ENCODE data around the gene METTL23.

Gene METTL23, protein sequence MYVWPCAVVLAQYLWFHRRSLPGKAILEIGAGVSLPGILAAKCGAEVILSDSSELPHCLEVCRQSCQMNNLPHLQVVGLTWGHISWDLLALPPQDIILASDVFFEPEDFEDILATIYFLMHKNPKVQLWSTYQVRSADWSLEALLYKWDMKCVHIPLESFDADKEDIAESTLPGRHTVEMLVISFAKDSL

GRCh38 chr17:76726776-76727718 is at the start of gene METTL23:
METTL23 (plus strand) TSS chr17:76726839; CDS start chr17:76729711, 2,872 bp downstream.
- no peak for DNase-seq

GRCh38 chr17:76677406-76677805 is 49.2 kb upstream of the METTL23 start:
- no peak for DNase-seq

GRCh38 chr17:76678330-76678729 is 48.3 kb upstream of the METTL23 start:
- no peak for DNase-seq

DNA sequence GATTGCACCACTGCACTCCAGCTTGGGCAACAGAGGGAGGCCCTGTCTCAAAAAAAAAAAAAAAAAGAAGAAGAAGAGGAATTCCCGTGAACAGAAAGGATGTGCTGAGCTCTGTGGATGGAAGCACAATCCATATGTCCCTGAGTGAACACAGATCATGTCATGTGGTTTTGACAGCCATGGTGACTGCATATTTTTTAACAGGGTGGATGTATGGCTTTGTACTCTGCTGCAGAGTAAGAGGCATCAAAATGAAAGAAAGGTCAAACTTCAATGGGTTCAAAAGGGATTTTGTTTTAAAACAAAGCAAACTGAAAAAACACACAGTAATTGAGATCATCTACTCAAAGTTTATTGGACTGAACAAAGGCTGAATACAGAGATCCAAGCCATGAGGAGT is 47.4 kb upstream of the METTL23 start:
- no peak for DNase-seq

GRCh38 chr17:76681222-76682137 is 45.2 kb upstream of the METTL23 start:
- no peak for DNase-seq

- DNase-seq: no peak
These were observed 44.3 kb upstream of the METTL23 start for GRCh38 chr17:76682296-76682695.

GRCh38 chr17:76683011-76683755 is 43.5 kb upstream of the METTL23 start:
- no peak for DNase-seq

DNA sequence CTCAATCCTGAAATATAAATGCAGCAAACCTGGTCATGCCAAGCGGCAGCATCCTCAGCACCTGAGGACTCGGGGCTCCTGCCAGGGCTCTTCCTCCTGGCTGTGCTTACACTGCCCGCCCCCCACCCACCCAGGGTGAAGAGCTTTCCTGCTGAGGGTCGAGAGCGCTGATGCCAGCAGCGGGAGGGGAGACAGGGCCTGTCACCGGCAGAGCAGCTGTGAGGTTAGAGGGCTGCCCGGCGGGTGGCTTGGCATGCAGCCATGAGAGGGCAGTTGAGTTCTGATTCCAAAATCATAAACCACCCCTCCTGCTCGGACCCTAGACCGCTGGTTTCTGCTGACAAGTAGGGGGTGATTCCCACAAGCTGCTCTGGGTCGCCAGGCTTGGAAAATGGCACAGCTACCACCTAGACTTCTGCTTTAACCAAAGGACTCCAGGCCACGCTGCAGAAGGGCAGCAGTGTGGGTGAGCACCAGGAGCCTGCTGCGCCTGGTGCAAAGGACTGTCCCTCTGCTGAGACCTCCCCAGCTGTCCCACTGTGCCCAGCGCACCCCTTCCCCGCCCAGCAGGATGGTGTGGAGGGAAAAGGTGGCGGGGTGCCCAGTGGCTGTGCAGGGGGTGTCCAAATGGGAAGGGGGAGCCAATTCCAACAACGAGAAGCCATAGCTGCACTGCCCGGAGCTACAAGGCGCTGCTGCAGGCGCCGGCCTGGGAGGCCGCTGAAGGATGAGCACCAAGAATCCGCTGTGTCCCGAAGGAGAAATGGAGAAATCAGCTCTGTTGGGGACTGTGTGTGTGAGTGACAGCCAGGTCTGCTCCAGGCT is 42.5 kb upstream of the METTL23 start:
- DNase-seq: no peak

DNA sequence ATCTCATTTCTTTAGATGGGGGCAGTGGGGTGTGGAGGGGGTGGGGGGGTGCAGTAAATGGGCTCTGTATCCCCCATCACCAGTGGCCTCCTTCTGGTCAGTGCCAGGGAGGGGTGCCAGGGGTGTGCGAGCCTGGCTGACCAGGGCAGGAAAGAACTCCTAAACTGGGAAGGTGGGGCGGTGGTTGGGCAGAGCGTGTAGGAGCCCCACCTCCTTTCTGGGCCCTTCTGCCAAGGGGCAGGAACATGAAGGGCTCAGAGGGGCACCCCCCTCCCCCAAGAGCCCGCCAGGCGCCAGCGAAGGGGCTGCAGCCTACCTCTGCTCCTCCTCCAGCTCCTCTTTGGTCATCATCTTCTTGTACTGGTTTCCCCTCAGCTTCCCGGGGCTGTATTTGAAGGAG is 41.9 kb upstream of the METTL23 start:
- DNase-seq: no peak

GRCh38 chr17:76685366-76685765 is 41.3 kb upstream of the METTL23 start:
- no peak for DNase-seq

DNA sequence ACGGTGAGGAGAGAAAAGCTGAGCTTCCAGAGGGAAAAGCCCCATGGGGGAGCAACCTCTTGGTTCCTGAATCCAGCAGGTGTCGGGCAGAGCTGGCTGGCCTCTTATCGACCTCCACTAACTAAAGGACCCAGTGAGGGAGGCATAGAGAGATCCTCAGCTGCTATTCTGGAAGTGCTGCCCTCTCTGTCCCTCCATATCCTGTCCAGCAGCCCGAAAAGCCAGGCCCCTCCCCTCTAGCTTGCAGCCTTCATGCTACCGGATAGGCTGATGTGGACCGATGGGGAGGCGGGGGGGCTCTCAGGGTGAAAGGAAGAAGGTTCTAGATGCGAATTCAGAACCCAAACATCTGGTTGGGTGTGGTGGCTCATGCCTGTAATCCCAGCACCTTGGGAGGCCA is 40.8 kb upstream of the METTL23 start:
- DNase-seq: no peak

DNA sequence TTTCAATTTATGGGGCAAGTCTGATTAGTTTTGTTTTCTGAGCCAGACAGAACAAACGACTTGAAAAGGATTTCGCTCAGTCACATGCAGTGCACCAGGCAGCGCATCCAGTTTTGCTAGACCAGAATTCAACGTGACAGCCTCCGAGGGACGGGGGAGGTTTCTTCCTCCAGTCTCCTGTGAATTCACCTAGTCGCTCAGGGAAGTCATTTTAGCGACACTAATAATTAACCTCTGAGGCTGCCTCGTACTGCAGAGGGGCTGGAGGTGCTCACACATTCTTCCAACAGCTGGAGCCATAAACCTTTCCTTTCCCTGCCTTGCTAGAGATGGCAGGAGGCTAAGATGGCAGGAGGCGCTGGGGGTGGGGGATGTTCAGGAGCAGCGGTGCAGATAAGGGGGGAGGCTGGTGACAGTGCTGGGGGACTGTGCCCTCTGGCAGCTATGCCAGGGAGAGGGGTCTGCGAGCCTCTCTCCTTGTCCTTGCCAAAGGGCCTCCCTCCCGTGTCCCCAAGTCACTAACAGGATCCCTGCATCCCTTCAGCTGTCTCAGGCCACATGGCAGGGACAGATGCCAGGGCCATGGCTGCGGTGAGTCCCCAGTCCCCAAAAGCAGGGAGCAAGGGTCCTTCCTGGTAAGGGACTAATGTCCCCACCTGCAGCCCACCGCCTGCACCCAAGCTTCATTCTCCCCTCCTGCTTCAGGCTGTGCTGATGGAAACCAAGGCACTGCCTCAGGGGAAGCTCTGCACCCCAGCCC is 39.9 kb upstream of the METTL23 start:
- no peak for DNase-seq

- DNase-seq: no peak
These were observed 39.1 kb upstream of the METTL23 start for GRCh38 chr17:76687298-76688164.

DNA sequence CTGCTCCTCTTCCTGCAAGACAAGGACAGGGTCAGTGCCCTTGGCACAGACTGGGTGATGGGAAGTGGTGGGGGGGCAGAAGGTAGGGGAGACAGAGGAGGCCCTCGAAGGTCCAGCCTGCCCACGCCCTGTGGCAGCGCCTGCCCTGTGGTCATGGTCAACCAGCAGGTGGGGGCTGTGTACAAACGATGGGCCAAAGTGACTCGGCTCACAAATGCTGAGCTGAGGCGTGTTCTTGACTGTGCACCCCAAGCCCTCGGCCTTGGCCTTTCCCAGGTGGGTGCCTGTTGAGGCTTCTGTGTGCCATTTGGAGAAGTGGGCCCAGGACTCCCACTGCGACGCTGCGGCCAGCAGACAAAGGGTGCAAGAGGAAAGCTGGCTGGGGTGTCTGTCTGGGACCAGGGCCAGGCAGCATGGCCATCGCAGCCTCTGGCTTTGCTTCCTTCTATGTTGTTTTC is 38.4 kb upstream of the METTL23 start:
- DNase-seq: no peak

GRCh38 chr17:76689859-76690258 is 36.8 kb upstream of the METTL23 start:
- DNase-seq: no peak

- DNase-seq: no peak
These were observed 35.9 kb upstream of the METTL23 start for GRCh38 chr17:76690596-76691280.

DNA sequence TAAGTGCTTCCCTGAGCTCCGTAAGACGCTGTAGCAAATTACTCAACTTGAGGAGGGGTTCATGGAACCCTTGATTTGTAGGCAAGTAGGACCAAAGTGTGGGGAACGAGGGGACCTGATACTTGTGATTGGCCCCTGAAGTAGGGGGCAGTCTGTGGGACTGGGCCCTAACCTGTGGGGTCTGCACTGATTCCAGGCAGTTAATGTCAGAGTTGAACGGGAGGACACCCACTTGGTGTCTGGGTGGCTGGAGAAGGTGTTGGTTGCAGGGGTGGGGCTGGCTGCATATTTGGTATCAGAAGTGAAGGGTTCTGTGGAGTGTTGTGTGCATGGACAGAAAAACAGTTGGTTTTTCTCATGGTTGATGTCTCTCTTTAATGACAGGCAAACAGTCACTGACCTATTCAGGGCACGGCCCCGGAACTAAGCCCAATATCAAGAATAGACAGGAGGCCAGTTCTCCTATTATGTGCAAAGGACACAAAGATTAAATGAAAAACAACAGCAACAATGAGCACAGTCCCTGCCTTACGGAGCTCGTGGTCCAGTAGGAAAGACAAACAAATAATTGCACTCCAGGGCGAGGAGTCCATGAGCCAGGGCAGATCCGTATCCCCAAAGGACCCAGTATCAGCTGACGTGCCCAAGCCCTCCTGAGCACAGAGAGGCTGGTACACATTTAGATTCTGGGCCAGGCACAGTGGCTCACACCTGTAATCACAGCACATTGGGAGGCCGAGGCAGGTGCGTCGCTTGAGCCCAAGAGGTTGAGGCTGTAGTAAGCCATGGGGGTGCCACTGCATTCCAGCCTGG is 35.1 kb upstream of the METTL23 start:
- DNase-seq: no peak

Measured in amniotic stem cell (primary cell).